Jurkat, Clone E6-1 (cell line): ENCODE measurements around the gene NFATC2IP.

Experiments used
- DNase-seq: peaks from one replicate; pipeline ENCODE4 v3.0.0-alpha.2; 2011; ENCODE audit warnings: low read depth, low spot score
- H3K4me3 ChIP-seq: 2 replicates; pipeline ENCODE4 v1.5.1; 2011; ENCODE audit warnings: mild to moderate bottlenecking, low read length, control low read depth, moderate library complexity

The NFATC2IP gene

DNA sequence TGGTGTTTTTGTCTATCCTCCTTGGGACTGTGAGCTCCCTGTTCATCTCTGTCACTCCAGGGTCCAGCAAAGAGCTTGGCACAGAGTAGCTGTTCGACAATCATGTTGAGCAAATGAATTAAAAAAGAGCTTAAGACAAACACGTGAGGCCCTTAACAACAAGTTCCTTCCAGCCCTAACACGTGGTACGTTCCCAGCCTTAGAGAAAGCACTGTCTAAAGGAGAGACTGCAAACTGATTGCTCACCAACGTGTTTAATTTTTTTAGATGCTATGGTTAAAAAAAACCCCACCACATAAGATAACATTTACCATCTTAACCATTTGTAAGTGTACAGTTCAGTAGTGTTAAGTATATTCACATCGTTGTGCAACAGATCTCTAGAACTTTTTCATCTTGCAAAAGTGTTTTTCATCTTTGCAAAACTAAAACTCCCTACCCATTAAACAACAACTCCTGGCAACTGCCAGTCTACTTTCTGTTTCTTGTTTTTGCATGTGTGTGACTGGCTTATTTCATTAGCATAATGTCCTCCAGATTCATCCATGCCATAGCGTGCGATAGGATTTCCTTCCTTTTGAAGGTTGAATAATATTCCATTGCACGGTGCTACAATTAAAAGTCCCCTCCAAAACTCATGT is 62.3 kb downstream of the NFATC2IP start:
- H3K4me3 ChIP-seq: no peak overlapping the region
- DNase-seq: peak; percentile 84

DNA sequence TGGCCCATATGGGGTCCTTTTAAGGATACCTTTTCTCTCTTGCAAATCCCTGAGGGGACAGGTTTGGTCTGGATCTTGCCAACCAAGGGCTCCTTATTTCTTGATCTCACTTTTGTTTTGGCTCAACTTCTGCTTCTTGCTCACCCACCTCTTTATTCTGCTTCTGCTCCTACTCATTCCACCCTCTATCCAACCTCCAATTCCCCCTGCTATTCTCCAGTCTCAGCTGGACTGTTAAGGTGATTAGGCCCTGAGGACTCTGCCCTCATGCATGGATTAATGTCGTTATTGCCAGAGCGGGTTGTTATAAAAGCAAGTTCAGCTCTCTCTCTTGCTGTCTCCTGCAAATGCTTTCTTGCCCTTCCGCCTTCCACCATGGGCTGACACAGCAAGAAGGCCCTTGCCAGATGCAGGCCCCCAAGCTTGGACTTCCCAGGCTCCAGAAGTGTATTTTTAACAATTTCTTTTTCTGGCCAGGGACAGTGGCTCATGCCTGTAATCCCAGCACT is 63.9 kb downstream of the NFATC2IP start:
- no peak overlapping the region for H3K4me3 ChIP-seq
- no peak for DNase-seq
